ENCODE results near the gene ANXA6.

DNA sequence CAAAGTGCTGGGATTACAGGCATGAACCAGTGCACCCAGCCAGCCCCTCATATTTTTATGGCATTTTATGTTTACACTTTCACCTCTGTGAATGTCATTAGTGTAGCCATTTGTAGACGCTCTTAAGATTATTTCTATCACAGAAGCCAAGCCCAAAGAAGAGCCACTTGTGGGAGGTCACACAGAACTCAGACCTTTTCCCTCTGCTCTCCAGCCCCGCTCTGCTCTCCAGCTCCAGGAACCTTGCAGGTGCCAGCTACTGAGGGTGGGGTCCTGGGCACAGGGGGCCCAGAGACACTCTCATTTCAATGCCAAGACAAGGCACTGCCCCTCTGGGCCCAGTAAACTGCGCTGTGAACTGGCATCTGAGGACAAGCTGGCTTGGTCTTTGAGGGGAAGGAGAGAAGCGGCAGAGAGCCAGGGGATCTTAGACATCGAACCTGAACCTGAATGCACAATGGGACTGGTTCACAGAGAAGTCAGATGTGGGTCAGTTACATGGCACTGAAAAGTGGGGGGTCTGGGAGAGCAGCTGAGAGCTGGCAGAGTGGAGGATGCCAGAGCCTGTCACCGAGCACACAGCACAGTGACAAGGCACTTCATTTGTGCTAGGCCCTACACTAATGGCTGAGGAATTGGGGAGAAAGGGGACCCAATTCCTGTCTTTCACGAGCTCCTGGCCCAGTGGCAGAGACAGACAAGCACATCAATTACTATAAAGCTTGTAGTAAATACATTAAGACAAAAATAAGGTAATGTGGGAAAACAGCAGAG, 16.7 kb downstream of the ANXA6 start:
- TF ChIP-seq, protein P1, sequence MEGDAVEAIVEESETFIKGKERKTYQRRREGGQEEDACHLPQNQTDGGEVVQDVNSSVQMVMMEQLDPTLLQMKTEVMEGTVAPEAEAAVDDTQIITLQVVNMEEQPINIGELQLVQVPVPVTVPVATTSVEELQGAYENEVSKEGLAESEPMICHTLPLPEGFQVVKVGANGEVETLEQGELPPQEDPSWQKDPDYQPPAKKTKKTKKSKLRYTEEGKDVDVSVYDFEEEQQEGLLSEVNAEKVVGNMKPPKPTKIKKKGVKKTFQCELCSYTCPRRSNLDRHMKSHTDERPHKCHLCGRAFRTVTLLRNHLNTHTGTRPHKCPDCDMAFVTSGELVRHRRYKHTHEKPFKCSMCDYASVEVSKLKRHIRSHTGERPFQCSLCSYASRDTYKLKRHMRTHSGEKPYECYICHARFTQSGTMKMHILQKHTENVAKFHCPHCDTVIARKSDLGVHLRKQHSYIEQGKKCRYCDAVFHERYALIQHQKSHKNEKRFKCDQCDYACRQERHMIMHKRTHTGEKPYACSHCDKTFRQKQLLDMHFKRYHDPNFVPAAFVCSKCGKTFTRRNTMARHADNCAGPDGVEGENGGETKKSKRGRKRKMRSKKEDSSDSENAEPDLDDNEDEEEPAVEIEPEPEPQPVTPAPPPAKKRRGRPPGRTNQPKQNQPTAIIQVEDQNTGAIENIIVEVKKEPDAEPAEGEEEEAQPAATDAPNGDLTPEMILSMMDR (IDR thresholded peaks at IDR 0.05), result no peak
- TF ChIP-seq POLR2A (IDR thresholded peaks at IDR 0.05) (no peak), POLR2AphosphoS5 (IDR thresholded peaks at IDR 0.05) (no peak), EP300 (IDR thresholded peaks at IDR 0.05) (no peak)

Data from stomach (tissue), 4 donors.